ENCODE results near the gene SECISBP2.

- no peak for TF ChIP-seq CTCF (IDR thresholded peaks at IDR 0.05; ENCODE audit: poor library complexity)
- TF ChIP-seq EZH2 (IDR thresholded peaks at IDR 0.05; ENCODE audit: borderline replicate concordance), result no peak
Measured at GRCh38 chr9:89342948-89343347, 24.6 kb downstream of the SECISBP2 start.
